Measurements from ENCODE around the gene GDPGP1. TPM values are rescaled to one million over a fixed set of nuclear protein-coding genes. Genes with fewer than 3 reads are reported as not detected.
A peak's percentile ranks its signal among the peaks of the same experiment; 100 is the strongest.

The GDPGP1 gene
- polyA plus RNA-seq, 1 donor (not counting 4 experiments of a cell fraction or from before 2014, with no cell fraction given): 0.92 TPM

GRCh38 chr15:90265271-90266060 is 31.5 kb downstream of the GDPGP1 start, which contains the start of gene NGRN:
NGRN (plus strand) TSS chr15:90265672; CDS start chr15:90265713, 41 bp downstream.
- Histone ChIP-seq H3K79me2 (ENCODE audit: control insufficient read depth, insufficient read depth, low read length) (peaks cover 43% of the 10 kb centered on the region), H3K27me3 (ENCODE audit: control insufficient read depth, extremely low read depth, insufficient read depth, low read length) (no peaks in the 10 kb centered on the region), H3K9me1 (ENCODE audit: control insufficient read depth, extremely low read depth, insufficient read depth, low read length) (peaks cover 3% of the 10 kb centered on the region), H2AFZ (ENCODE audit: control insufficient read depth, low read length) (peak within 1 kb of the TSS; percentile 100), H4K20me1 (ENCODE audit: control insufficient read depth, extremely low read depth, insufficient read depth, low read length) (peaks cover 3% of the 10 kb centered on the region), H3K9me3 (ENCODE audit: control insufficient read depth, low read depth, low read length) (no peaks in the 10 kb centered on the region), H3K4me1 (ENCODE audit: control insufficient read depth, extremely low read depth, insufficient read depth, low read length) (peaks cover 42% of the 10 kb centered on the region), H3K27ac (ENCODE audit: control insufficient read depth, insufficient read depth, low read length) (peak within 1 kb of the TSS; percentile 88), H3K4me2 (ENCODE audit: control insufficient read depth, extremely low read depth, insufficient read depth, low read depth, low read length) (peak within 1 kb of the TSS; percentile 99), H3K4me3 (ENCODE audit: control insufficient read depth in 2 of 3, extremely low read depth in 1 of 3, insufficient read depth in 2 of 3, low read depth in 1 of 3, low read length in 3 of 3) (peak within 1 kb of the TSS; percentile 69 to 94 (median 77)), H3K9ac (ENCODE audit: control insufficient read depth, extremely low read depth, insufficient read depth, low read length) (peak within 1 kb of the TSS; percentile 88), H3K36me3 (ENCODE audit: control insufficient read depth in 2 of 2, extremely low read depth in 1 of 2, insufficient read depth in 2 of 2, low read length in 2 of 2) (peaks cover 2 to 20% of the 10 kb centered on the region in 2 experiments)
- TF ChIP-seq CTCF (optimal IDR thresholded peaks at IDR 0.05 in 1 of 3, IDR thresholded peaks at IDR 0.05 in 1 of 3, conservative IDR thresholded peaks at IDR 0.05 in 1 of 3; ENCODE audit: extremely low read depth in 1 of 3, insufficient read depth in 2 of 3, low read length in 3 of 3): no peak
- TF ChIP-seq EZH2 (IDR thresholded peaks at IDR 0.05; ENCODE audit: low read length): no peak
- DNase-seq (ENCODE audit: low read depth, low spot score) (no peak), FAIRE-seq (peak; percentile 51)
- dilution Hi-C loops (cut with MboI; ENCODE audit: extremely low pct_ligation_motif_present, low sequenced_read_pairs): no loop called here

- no peak for FAIRE-seq
Observed at GRCh38 chr15:90266061-90266431, 32.0 kb downstream of the GDPGP1 start.

More at GRCh38 chr15:90266061-90266431, 32.0 kb downstream of the GDPGP1 start:
- peaks cover 49% of the 10 kb centered on the region for H3K79me2 ChIP-seq (ENCODE audit: control insufficient read depth, insufficient read depth, low read length)
- peak overlapping the region; percentile 88 for H3K27ac ChIP-seq (ENCODE audit: control insufficient read depth, insufficient read depth, low read length)
- H3K4me2 ChIP-seq (ENCODE audit: control insufficient read depth, extremely low read depth, insufficient read depth, low read depth, low read length): peak overlapping the region; percentile 99
- peak overlapping the region; percentile 69 to 94 (median 77) for H3K4me3 ChIP-seq (ENCODE audit: control insufficient read depth in 2 of 3, extremely low read depth in 1 of 3, insufficient read depth in 2 of 3, low read depth in 1 of 3, low read length in 3 of 3)
- DNase-seq (ENCODE audit: low read depth, low spot score): no peak
- H3K4me1 ChIP-seq (ENCODE audit: control insufficient read depth, extremely low read depth, insufficient read depth, low read length): peaks cover 42% of the 10 kb centered on the region
- peak overlapping the region; percentile 88 for H3K9ac ChIP-seq (ENCODE audit: control insufficient read depth, extremely low read depth, insufficient read depth, low read length)
- peaks cover 3% of the 10 kb centered on the region for H4K20me1 ChIP-seq (ENCODE audit: control insufficient read depth, extremely low read depth, insufficient read depth, low read length)
- dilution Hi-C loops (cut with MboI; ENCODE audit: extremely low pct_ligation_motif_present, low sequenced_read_pairs): no loop called here
- H2AFZ ChIP-seq (ENCODE audit: control insufficient read depth, low read length): peak overlapping the region; percentile 100
- H3K27me3 ChIP-seq (ENCODE audit: control insufficient read depth, extremely low read depth, insufficient read depth, low read length): no peaks in the 10 kb centered on the region
- TF ChIP-seq CTCF (optimal IDR thresholded peaks at IDR 0.05 in 1 of 3, IDR thresholded peaks at IDR 0.05 in 1 of 3, conservative IDR thresholded peaks at IDR 0.05 in 1 of 3; ENCODE audit: extremely low read depth in 1 of 3, insufficient read depth in 2 of 3, low read length in 3 of 3): no peak
- no peak for TF ChIP-seq EZH2 (IDR thresholded peaks at IDR 0.05; ENCODE audit: low read length)
- peaks cover 5% of the 10 kb centered on the region for H3K9me1 ChIP-seq (ENCODE audit: control insufficient read depth, extremely low read depth, insufficient read depth, low read length)
- peaks cover 5 to 24% of the 10 kb centered on the region in 2 experiments for H3K36me3 ChIP-seq (ENCODE audit: control insufficient read depth in 2 of 2, extremely low read depth in 1 of 2, insufficient read depth in 2 of 2, low read length in 2 of 2)
- no peaks in the 10 kb centered on the region for H3K9me3 ChIP-seq (ENCODE audit: control insufficient read depth, low read depth, low read length)

All from keratinocyte (primary cell).